Heart right ventricle (tissue), 16 donors: ENCODE results near the gene LMTK2. TPM values are rescaled to one million over a fixed set of nuclear protein-coding genes. Genes with fewer than 3 reads are reported as not detected.

Experiments used
- ATAC-seq, 8 donors: fragments of 200-7000 bp; cut with Tn5 transposase; one replicate each; pipeline ENCODE4 v1.9.1; 2020; ENCODE audit warnings: mild to moderate bottlenecking in 8 of 8, moderate library complexity in 8 of 8, moderate number of reproducible peaks in 1 of 8
- DNase-seq, 2 donors: peaks; one replicate each; pipeline ENCODE4 v3.0.0-alpha.2; 2020
- H3K27ac ChIP-seq, 10 donors: fragments of 200-600 bp; sonication (generic) in 2 of 10; one replicate each; pipeline versions ENCODE4 v1.5.0 to v1.8.0; 2020 to 2022; ENCODE audit warnings: mild to moderate bottlenecking in 3 of 10
- H3K27me3 ChIP-seq, 7 donors: fragments of 200-600 bp; one replicate each; pipeline ENCODE4 v1.8.0; 2021 to 2022; ENCODE audit warnings: mild to moderate bottlenecking in 2 of 7
- H3K36me3 ChIP-seq, 9 donors: fragments of 200-600 bp; sonication (generic) in 1 of 9; one replicate each; pipeline versions ENCODE4 v1.5.0 to v1.8.0; 2020 to 2022; ENCODE audit warnings: mild to moderate bottlenecking in 2 of 9
- H3K4me1 ChIP-seq, 9 donors: fragments of 200-600 bp; sonication (generic) in 1 of 9; one replicate each; pipeline versions ENCODE4 v1.5.0 to v1.8.0; 2020 to 2022; ENCODE audit warnings: mild to moderate bottlenecking in 4 of 9
- H3K4me3 ChIP-seq, 10 donors: fragments of 200-600 bp; sonication (generic) in 2 of 10; one replicate each; pipeline versions ENCODE4 v1.5.0 to v1.8.0; 2020 to 2022; ENCODE audit warnings: mild to moderate bottlenecking in 7 of 10, moderate library complexity in 2 of 10
- H3K9me3 ChIP-seq, 11 donors: fragments of 200-600 bp in 10 of 11; sonication (generic) in 2 of 11; one replicate each; pipeline versions ENCODE4 v1.5.0 to v1.8.0; 2013 to 2022; ENCODE audit warnings: mild to moderate bottlenecking in 2 of 11, control low read depth in 1 of 11, moderate library complexity in 1 of 11
- WGBS, 2 donors: extraction: QIAGEN DNeasy Blood & Tissue Kit; methylation state at CpG; one replicate each; pipeline ENCODE4 v1.1.7; 2013; ENCODE audit warnings: inconsistent platforms in 1 of 2; 5-methylcytosine and 5-hydroxymethylcytosine counted together
- intact Hi-C, 10 donors: fragments of 100-400 bp; cut with DNase I; formaldehyde crosslinking; loops; one replicate each; pipeline versions ENCODE4 v1.11.1 to v1.14.2; 2022
- polyA plus RNA-seq, 2 donors: library from polyadenylated mRNA; stranded (reverse); fragments of 200-250 nt; gene quantifications; one replicate each; pipeline ENCODE4 v1.2.3, GENCODE V29; 2013
- total RNA-seq, 10 donors: library from RNA; stranded (reverse); fragmentation: NEBNext Ultra II Directional in 3 of 10; extraction: Animal tissue kit (Norgen Biotek cat#: 25700) in 3 of 10; gene quantifications; one replicate each; pipeline versions ENCODE4 v1.2.1 to v1.2.4, GENCODE V29; 2021 to 2023
- TF ChIP-seq, protein P1 (sequence below), 9 donors: fragments of 200-600 bp; sonication (generic) in 2 of 9; IDR thresholded peaks; one replicate each; pipeline versions ENCODE4 v1.5.0 to v1.8.0; 2021 to 2022; ENCODE audit warnings: antibody characterized with exemption in 9 of 9, mild to moderate bottlenecking in 5 of 9, moderate library complexity in 1 of 9
- donor health status: Arrhythmogenic right ventricular cardiomyopathy.
- donor health status: ischemic (EF 13 %, LVEDD 7.1; RV severe dilation, severe dysfunction).
- donor health status: healthy with polysubstance abuse.
- donor health status: DM: no; HTN: yes; CAD: no.
- donor health status: DM: no; HTN: no; CAD: no.
- donor health status: ischemic (EF 25% LVEDD 6.9; RV normal size, moderate dysfunction).
- donor health status: ischemic (EF 25% LVEDD 5.7; RV mildly dilated, moderate dysfunction).
- donor health status: healthy.
- donor health status: DM: yes; HTN: yes; CAD: no.
- donor health status: Ischemic cardiomyopathy.
- donor health status: ischemic (EF 35%, LVEDD 5.7; RV mildly dilated, moderate dysfunction).
- donor health status: nonischemic (EF 11% LVEDD 7.7; RV severe dilation, severe dysfunction).
- donor health status: DM: yes; HTN: yes; CAD: no.
- donor health status: PGD.
- donor health status: ischemic (EF 29% LVEDD 5.4; RV normal size, mild dysfunction).
- donor health status: nonischemic (EF 23%, LVEDD 6.1; RV moderate dilation, normal function).

Gene LMTK2
- total and polyA plus RNA-seq, 12 donors, result 2.9 to 50.2 (median 27.0) TPM

DNA sequence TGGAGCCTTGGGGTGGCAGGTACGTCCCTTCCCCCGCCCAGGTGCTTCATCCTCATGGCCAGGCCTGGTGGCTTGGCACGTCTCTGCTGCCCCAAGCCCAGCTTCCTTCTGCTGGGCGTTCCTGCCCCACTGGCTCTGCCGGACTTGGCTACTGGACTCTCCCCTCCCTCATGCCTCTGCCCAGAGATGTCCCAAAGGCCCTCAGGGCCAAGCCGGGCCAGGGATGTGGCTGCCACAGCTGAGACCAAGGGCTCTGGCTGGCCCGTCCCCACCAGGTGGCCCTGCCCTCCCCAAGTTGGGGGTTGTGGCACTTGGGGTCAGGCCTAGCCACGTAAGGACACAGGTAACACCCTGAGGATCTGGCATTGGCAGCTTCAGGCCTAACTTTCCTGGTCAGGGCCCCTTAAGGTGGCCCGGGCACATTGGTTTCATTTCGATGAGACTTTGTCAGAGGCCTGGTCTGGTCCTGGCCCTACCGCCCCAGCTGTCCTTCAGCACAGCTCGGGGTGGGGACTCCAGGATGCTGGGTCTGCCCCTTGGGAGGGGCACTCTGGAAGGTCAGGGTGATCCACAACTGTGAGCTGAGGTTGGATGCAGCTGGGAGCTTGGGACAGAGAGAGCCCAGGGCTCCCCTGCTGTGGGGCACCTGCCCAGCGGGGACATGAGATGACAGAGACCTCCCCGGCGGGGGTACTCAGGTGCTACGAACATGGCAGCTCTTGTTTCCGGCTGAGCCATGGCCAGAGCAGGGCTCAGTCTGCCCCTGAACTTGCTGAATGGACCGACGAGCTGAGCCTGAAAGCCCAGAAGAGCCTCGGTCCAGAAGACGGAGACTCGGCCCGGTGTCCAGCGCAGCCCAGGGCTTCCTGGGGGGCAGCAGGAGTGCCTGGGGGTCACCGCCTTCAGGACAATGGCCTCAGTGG is 107.5 kb downstream of the LMTK2 start:
- WGBS, 2 donors, result 83% methylated on average over 25 of the region's 25 CpGs
- ATAC-seq (peak in 5 of 8 donors; percentile 7 to 22 (median 19)), DNase-seq (no peak)

DNA sequence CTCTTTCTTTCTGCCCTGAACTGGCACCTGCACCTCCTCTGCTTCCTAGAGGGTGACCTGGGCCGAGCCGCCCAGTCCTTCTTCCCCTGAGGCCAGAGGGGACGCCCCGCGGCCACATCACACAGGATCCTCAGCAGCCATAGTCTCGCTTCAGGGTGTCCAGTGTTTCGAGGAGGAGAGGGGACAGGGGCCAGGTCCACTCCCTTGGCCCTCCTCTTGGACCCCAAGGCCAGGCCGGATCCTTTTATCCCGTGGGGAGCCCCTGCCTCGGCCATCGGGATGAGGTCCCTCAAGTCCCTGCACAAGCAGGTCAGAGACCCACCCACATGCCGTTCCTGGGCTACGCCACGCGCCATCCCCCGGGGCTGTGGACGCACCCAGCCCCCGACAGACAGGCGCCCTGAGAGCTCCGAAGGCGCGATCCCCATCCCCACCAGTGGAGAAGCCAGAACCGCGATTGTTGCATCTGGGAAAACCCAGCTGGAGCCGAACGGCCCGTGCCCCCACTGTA is 108.2 kb downstream of the LMTK2 start:
- TF ChIP-seq, protein P1, sequence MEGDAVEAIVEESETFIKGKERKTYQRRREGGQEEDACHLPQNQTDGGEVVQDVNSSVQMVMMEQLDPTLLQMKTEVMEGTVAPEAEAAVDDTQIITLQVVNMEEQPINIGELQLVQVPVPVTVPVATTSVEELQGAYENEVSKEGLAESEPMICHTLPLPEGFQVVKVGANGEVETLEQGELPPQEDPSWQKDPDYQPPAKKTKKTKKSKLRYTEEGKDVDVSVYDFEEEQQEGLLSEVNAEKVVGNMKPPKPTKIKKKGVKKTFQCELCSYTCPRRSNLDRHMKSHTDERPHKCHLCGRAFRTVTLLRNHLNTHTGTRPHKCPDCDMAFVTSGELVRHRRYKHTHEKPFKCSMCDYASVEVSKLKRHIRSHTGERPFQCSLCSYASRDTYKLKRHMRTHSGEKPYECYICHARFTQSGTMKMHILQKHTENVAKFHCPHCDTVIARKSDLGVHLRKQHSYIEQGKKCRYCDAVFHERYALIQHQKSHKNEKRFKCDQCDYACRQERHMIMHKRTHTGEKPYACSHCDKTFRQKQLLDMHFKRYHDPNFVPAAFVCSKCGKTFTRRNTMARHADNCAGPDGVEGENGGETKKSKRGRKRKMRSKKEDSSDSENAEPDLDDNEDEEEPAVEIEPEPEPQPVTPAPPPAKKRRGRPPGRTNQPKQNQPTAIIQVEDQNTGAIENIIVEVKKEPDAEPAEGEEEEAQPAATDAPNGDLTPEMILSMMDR (IDR thresholded peaks at IDR 0.05), result no peak
- H3K27ac ChIP-seq, result no peak overlapping the region
- WGBS, 2 donors, result 93% methylated on average over 27 of the region's 27 CpGs
- no peak overlapping the region for H3K4me3 ChIP-seq
- no peaks in the 10 kb centered on the region for H3K9me3 ChIP-seq
- H3K4me1 ChIP-seq, result peaks cover 0 to 15% (median 0%) of the 10 kb centered on the region in 9 donors
- H3K36me3 ChIP-seq, result peaks cover 0 to 37% (median 7%) of the 10 kb centered on the region in 9 donors
- peaks cover 0 to 10% (median 0%) of the 10 kb centered on the region in 7 donors for H3K27me3 ChIP-seq
- intact Hi-C loops, result no loop called here
- ATAC-seq, result peak in 2 of 8 donors; percentile 5 to 21
- DNase-seq, result no peak

More for the DNA sequence above, 107.5 kb downstream of the LMTK2 start:
- no peak overlapping the region for H3K4me3 ChIP-seq
- intact Hi-C loops, result no loop called here
- H3K9me3 ChIP-seq, result no peaks in the 10 kb centered on the region
- H3K4me1 ChIP-seq, result peaks cover 0 to 15% (median 0%) of the 10 kb centered on the region in 9 donors
- TF ChIP-seq, protein P1 (IDR thresholded peaks at IDR 0.05), result no peak
- peaks cover 0 to 37% (median 1%) of the 10 kb centered on the region in 9 donors for H3K36me3 ChIP-seq
- H3K27me3 ChIP-seq, result peaks cover 0 to 10% (median 0%) of the 10 kb centered on the region in 7 donors
- no peak overlapping the region for H3K27ac ChIP-seq

DNA sequence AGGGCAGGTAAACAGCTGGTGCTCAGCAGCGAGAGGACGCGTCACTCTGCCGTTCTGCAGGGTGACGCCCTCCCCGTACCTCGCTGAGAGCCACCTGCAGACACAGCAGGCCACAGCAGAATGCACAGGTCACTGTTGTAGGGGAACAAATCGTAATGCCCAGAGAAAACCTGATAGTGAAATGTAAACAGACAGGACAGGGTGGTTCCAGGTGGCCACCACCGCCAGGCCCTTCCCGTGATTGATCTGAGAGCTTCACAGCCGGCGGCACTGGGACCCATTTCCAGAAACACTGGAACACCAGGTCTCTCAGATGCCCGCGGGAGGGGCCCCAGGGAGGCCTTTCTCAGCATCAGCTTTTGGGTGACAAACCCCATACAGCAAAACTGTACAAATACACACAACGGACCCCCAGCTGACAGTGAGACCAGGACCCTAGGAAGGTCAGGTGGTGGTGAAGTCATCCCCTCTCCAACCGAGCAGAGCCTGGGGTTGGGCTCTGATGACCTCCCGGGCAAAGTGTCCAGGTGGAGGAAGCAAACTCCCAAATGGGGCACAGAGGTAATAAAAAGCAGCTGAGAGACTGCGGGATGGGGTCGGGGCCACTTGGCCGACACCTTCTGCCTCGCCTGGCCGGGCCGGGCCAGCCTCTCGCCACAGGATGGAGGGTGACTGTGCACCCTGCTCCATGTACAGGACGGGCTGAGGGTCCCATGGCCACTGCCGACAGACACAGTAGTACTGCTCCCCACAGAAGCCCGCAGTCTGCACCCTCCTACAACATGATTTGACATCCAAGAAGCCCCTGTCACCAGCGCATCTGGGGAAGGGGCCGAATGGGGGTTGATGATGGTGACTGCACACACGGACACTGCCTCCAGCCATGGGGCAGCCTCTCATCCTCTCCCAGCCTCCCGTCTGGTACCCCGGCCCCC is 109.2 kb downstream of the LMTK2 start:
- peaks cover 0 to 47% (median 7%) of the 10 kb centered on the region in 9 donors for H3K36me3 ChIP-seq
- no peaks in the 10 kb centered on the region for H3K9me3 ChIP-seq
- WGBS, 2 donors, result 92% methylated on average over 32 of the region's 32 CpGs
- peaks cover 0 to 11% (median 0%) of the 10 kb centered on the region in 9 donors for H3K4me1 ChIP-seq
- TF ChIP-seq, protein P1 (IDR thresholded peaks at IDR 0.05), result no peak
- intact Hi-C loops, result no loop called here
- H3K27me3 ChIP-seq, result peaks cover 0 to 10% (median 0%) of the 10 kb centered on the region in 7 donors
- no peak overlapping the region for H3K4me3 ChIP-seq
- no peak for ATAC-seq
- H3K27ac ChIP-seq, result no peak overlapping the region
- DNase-seq, result no peak
